ENCODE data around the gene HSD11B2.
A peak's percentile ranks its signal among the peaks of the same experiment; 100 is the strongest.

The HSD11B2 gene

GRCh38 chr16:67435758-67436164, 4.8 kb downstream of the HSD11B2 start:
- no peak for DNase-seq (ENCODE audit: low read depth)

DNA sequence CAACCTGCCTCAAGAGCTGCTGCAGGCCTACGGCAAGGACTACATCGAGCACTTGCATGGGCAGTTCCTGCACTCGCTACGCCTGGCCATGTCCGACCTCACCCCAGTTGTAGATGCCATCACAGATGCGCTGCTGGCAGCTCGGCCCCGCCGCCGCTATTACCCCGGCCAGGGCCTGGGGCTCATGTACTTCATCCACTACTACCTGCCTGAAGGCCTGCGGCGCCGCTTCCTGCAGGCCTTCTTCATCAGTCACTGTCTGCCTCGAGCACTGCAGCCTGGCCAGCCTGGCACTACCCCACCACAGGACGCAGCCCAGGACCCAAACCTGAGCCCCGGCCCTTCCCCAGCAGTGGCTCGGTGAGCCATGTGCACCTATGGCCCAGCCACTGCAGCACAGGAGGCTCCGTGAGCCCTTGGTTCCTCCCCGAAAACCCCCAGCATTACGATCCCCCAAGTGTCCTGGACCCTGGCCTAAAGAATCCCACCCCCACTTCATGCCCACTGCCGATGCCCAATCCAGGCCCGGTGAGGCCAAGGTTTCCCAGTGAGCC, 5.8 kb downstream of the HSD11B2 start:
- no peak for DNase-seq (ENCODE audit: low read depth)

DNA sequence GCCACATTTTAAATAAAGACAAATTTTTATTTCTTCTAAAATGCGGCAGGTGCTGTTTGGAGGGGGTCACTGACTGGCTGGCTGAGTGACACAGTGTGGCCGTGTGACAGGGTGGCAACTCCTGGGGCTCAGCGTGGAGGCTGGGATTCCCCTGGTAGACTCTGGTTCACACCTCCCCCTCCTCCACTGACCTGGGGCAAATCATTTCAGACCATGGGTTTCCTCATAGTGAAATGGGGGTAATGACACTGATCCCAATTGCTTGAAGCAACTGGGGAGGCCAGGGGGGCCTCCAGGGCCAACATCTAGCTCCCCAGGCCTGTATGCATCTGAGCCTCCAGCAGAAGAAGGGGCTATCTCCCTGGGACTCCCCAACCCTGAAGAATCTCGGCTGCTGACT, 6.6 kb downstream of the HSD11B2 start:
- DNase-seq (ENCODE audit: low read depth) = no peak

DNA sequence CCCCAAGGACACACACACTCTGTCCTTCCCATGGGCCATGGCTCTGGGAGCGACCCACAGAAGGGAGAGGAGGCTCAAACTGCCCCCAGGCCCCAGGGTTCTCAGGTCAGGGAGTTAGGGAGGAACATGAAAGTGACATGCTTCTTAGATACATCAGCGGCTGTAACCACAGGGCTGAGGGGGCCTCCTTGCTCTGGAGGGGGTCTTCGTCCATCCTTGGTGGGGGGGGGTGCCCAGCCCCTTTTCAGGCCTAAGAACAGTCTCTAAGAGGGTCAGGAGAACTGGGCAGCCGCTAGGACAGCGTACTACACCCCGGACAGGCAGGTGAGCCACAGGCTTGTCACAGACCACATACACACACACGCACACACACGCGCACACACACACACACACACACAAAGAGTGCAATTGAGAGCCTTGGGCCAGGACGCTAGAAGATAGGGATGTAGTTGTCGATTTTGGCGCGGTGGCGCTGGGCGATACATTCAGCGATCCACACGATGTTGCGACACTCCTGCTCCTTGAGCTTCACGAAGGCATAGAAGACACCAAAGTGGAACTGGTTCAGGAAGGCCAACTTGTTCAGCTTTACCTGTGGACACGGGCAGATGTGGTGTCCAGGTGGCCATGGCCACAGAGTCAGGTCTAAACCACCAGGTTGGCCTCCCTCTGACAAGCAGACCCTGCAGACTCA, 7.3 kb downstream of the HSD11B2 start:
- DNase-seq (ENCODE audit: low read depth) = no peak

DNA sequence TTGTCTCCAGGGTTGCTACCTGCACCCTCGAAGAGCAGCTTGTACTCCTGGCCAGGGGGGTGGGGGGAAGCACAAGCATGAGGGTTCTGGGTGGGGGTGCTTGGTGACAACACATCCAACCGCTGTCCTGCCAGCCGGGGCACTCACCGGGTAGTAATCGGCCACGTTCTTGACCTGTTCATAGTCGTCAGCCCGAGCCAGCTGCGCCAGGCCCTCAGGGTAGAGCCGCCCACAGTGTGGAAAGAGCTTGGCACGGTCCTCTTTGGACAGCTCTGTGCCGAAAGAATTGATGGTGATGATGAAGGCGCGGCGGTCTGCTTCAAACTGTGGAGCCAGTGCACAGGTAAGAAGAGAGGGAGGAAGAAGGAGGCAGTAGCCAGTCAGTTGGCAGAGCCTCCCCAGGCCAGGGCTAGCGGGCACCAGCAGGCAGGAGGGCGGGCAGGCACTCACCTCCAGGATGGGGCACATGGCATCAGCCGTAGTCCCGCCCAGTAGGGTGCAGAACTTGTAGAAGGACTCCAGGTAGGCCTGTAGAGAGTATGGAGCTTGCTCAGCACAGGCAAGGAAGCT, 8.0 kb downstream of the HSD11B2 start:
- DNase-seq (ENCODE audit: low read depth) = no peak

GRCh38 chr16:67441271-67441753, 10.4 kb downstream of the HSD11B2 start:
- no peak for DNase-seq (ENCODE audit: low read depth)

- DNase-seq (ENCODE audit: low read depth) = no peak
Observed at GRCh38 chr16:67441907-67442306, 11.0 kb downstream of the HSD11B2 start.

DNA sequence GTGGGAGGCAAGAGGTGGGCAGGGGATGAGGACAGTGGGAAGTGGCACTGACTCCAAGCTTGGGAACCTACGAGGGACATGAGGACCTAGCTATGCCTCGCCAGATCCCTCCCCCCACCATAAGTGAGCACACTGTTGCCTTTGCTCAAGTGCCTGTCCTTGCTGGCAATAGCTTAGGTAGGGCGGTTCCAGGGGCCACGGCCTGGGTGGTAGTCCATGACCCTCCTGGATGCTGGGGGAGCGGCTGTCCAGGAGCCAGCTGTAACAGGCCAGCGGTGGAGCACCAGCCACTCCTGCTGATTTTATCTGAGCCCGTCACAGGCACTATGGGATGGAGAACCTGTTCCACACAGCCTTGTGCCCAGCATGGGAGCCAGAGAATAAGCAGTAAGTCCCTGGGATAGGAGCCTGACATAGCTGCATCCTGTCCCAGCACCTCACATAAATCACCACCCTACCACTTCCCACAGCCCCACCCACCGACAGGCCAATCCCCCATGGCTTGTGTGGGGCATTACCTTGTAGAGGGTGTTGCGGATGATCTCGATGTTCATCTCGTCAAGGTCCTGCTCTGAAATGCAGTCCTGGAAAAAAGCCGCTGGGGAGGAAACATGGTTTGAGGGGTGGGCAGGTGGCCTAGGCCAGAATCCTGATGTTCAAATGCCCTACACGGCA, 11.8 kb downstream of the HSD11B2 start:
- DNase-seq (ENCODE audit: low read depth) = no peak

GRCh38 chr16:67443265-67443664, 12.3 kb downstream of the HSD11B2 start:
- peak; percentile 45 for DNase-seq (ENCODE audit: low read depth)

- no peak for DNase-seq (ENCODE audit: low read depth)
Observed at GRCh38 chr16:67444259-67445125, 13.6 kb downstream of the HSD11B2 start.

GRCh38 chr16:67445126-67445426, 14.2 kb downstream of the HSD11B2 start:
- no peak for DNase-seq (ENCODE audit: low read depth)

DNA sequence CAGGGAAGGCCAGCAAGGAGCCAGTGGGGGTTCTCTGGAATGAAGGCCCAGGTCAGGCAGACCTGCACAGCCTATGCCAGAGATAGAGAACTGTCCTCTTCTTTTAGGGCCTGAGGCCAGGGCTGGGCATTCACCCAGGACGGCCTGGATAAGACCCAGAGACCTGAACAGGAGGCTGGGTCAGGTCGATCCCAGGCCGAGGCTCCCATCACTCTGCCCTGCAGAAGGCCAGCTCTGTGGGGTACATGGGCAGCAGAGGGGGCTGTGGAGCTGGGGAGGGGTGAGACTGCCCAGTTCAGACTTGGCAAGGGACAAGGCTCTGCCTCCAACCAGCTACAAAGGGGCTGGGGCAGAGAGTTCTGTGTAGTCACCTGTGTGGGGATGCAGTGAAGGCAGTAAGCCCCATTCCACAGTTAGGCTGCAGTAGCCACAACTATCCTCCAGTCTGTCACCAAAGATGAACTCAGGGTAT, 14.6 kb downstream of the HSD11B2 start:
- no peak for DNase-seq (ENCODE audit: low read depth)

DNA sequence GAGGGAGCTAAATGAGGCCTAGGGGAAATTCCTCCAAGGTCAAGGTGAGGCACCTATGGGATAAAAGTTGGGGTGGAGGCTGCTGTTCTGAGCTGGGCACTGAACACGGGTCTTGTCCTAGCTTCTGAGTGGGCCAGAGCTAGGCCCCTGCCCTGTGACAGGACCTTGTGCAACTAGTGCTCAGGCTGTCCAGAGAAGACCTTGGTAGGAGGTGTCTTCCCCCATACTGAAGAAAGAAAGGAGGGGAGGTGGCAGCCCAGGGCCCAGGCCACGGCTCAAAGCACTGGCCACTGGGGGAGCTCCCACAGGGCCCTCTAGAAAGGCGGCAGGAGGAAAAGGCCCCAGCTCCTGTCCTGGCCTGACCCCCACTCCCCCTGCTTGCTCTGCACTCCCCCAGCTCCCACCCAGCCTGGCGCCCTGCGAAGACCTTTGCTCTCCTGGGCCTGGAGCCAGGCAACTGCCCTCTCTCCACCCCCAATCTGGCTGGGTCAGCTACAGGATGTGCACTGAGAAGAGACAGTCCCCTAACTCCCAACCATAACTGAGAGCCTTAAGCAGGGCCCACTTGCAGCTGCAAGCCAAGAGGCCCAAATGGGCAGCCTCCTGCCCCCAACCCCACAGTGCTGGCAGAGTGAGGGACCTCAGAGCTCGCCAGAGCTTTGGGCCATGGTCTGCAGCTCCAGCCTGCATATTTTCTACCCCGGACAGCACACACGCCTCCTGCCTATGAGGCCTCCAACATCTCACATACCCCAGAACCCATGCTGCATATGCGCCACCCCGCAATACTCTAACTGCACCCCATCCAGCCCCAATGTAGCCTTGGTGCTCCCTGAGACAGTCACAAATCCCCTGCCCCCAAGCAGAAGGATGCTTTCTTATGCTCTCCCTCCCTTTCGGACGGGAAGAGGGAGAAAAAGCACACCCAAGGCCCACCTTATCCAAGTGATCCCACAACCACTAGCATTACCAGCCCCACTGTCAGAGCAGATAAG, 15.3 kb downstream of the HSD11B2 start:
- DNase-seq (ENCODE audit: low read depth) = no peak

- DNase-seq (ENCODE audit: low read depth) = no peak
Observed at GRCh38 chr16:67446968-67447507, 16.1 kb downstream of the HSD11B2 start.

GRCh38 chr16:67447508-67448076, 16.7 kb downstream of the HSD11B2 start:
- DNase-seq (ENCODE audit: low read depth) = peak; percentile 10

GRCh38 chr16:67448580-67448979, 17.7 kb downstream of the HSD11B2 start:
- DNase-seq (ENCODE audit: low read depth) = no peak

GRCh38 chr16:67449336-67449735, 18.4 kb downstream of the HSD11B2 start:
- no peak for DNase-seq (ENCODE audit: low read depth)

DNA sequence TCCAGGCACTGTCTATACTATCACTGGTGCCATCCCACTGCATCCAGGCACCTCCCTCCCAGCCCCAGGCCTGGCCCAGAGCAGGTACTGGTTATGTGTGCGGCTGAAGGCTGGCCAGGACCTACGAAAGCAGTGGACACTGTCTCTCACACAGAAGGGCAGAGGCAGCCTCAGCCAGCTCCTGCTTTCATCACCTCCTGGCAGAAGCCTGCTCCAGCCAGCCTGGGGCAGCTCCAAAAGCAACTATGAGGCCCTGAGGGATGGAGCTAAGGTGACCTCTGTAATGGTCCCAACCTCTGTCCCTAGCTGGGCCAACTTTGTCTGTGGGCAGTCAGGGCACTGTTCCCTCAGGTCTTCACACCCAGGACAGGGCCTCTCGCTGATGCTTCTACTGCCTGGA, 18.8 kb downstream of the HSD11B2 start:
- DNase-seq (ENCODE audit: low read depth) = no peak

DNA sequence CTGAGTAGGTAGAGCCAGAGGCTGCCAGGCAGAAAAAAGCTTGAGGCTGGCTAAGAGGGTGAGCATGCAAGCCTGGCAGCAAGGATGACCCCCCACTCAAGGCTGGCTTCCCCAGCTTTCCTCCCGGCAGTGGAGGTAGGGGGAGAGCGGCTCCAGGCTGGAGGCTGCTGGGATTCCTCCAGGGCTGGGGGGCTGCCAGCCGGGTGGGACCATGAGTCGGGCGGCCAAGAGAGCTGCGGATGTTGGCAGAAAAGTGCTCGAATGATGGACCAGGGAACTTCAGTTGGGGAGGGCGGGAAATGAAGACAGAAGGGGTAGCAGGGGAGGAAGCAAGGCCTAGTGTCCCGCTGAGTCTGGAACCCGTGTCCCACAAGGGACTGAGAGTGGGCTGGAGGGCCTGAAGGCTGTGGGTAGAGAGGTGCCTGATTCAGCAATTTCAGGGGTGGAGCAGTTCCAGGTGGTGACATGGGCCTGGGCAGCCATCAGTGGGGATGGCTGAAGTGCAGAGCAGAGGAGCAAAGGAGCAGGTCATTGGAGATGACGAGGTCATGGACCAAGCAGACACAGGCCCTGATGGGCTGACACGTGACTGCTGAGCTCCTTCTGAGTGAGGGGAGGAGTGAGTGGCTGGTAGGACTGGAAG, 20.3 kb downstream of the HSD11B2 start:
- no peak for DNase-seq (ENCODE audit: low read depth)
